Measurements from ENCODE around the gene TTLL1.

TTLL1 gene

DNA sequence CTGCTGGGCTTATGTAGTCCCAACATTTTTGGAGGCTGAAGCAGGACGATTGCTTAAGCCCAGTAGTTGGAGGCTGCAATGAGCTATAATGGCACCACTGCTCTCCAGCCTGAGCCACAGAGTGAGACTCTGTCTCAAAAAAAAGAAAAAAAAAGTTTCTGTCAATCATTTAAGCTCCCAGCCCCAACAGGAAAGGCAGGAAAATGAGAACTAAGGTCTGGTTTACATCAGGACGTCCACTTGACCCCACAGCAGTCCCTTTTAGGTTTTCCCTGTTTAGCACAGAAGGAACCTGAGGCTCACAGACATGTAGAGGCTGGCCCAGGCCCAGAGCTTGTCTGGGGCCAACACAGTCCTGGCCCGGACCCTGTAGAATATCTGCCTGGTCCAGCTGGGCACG lies 9.2 kb upstream of the TTLL1 start:
- TF ChIP-seq, protein P1, sequence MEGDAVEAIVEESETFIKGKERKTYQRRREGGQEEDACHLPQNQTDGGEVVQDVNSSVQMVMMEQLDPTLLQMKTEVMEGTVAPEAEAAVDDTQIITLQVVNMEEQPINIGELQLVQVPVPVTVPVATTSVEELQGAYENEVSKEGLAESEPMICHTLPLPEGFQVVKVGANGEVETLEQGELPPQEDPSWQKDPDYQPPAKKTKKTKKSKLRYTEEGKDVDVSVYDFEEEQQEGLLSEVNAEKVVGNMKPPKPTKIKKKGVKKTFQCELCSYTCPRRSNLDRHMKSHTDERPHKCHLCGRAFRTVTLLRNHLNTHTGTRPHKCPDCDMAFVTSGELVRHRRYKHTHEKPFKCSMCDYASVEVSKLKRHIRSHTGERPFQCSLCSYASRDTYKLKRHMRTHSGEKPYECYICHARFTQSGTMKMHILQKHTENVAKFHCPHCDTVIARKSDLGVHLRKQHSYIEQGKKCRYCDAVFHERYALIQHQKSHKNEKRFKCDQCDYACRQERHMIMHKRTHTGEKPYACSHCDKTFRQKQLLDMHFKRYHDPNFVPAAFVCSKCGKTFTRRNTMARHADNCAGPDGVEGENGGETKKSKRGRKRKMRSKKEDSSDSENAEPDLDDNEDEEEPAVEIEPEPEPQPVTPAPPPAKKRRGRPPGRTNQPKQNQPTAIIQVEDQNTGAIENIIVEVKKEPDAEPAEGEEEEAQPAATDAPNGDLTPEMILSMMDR (IDR thresholded peaks at IDR 0.05; ENCODE audit: insufficient read depth, low read length, poor library complexity, severe bottlenecking), result no peak
- H3K27me3 ChIP-seq (replicated peaks; ENCODE audit: control insufficient read depth, insufficient read depth, low read length), result no peaks in the 10 kb centered on the region
- DNase-seq (ENCODE audit: extremely low read depth, insufficient read length), result no peak
- no peaks in the 10 kb centered on the region for H3K36me3 ChIP-seq (ENCODE audit: control insufficient read depth, insufficient read depth, low read length)
- H3K4me3 ChIP-seq (replicated peaks; ENCODE audit: low read depth, low read length), result no peak overlapping the region

DNA sequence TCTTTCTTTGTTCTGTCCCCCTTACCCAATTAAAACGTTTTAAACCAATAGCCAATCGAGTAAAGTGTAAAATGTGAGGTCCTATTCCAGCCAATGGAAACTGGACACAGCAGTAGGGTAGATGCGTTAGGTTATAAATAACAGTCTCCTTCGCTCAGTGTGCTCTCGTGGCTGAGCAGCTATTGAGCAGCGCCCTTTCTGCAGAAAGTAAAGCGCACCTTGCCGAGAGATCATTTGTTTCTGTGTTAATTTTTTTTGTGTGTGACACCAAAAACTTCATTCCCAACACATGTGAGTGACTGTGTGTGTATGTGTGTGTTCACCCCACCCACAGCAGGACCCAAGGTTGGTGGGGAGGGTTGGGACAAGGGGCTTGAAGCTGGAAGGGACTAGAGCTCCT lies 7.2 kb upstream of the TTLL1 start:
- Histone ChIP-seq H3K4me3 (replicated peaks; ENCODE audit: low read depth, low read length) (no peak overlapping the region), H3K36me3 (ENCODE audit: control insufficient read depth, insufficient read depth, low read length) (no peaks in the 10 kb centered on the region), H3K27me3 (replicated peaks; ENCODE audit: control insufficient read depth, insufficient read depth, low read length) (no peaks in the 10 kb centered on the region)
- DNase-seq (ENCODE audit: extremely low read depth, insufficient read length), result no peak
- TF ChIP-seq, protein P1 (IDR thresholded peaks at IDR 0.05; ENCODE audit: insufficient read depth, low read length, poor library complexity, severe bottlenecking), result no peak

DNA sequence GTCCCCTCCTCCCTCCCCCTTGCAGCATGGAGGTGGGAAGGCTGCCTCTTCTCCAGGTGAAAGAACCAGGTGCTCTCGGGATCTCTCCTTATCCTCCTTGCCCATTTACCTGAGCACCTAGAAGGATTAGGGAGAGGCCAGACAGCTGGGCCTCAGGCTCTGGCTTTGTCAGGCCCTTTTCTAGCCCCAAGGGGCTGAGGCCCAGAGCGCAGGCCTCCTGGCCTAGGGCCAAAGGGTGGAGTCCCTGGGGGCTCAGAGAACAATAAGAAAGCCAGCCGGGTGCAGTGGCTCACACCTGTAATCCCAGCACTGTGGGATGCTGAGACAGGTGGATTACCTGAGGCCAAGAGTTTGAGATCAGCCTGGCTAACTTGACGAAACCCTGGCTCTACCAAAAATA lies 5.4 kb upstream of the TTLL1 start:
- no peak overlapping the region for H3K4me3 ChIP-seq (replicated peaks; ENCODE audit: low read depth, low read length)
- H3K27me3 ChIP-seq (replicated peaks; ENCODE audit: control insufficient read depth, insufficient read depth, low read length), result no peaks in the 10 kb centered on the region
- no peak for DNase-seq (ENCODE audit: extremely low read depth, insufficient read length)
- TF ChIP-seq, protein P1 (IDR thresholded peaks at IDR 0.05; ENCODE audit: insufficient read depth, low read length, poor library complexity, severe bottlenecking), result no peak
- no peaks in the 10 kb centered on the region for H3K36me3 ChIP-seq (ENCODE audit: control insufficient read depth, insufficient read depth, low read length)

DNA sequence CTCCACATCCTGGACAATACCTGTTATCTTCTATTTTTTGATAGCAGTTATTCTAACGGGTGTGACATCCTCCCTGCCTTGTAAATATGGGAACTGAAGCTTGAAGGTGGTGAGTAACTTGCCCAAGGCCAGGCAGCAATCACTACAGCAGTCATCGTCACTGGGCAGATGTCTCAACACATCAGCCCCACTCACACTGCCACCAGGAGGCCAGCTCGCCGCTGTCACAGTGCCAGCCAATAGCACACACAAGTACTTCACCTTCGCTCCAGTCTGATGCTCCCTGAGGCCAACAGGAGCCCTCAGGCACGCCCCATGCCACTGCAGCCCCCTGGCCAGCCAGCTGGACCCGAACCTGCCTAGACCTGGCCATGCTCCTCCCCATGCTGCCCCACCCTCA lies 4.9 kb upstream of the TTLL1 start:
- H3K36me3 ChIP-seq (ENCODE audit: control insufficient read depth, insufficient read depth, low read length), result no peaks in the 10 kb centered on the region
- TF ChIP-seq, protein P1 (IDR thresholded peaks at IDR 0.05; ENCODE audit: insufficient read depth, low read length, poor library complexity, severe bottlenecking), result peak; percentile 37
- DNase-seq (ENCODE audit: extremely low read depth, insufficient read length), result no peak
- no peak overlapping the region for H3K4me3 ChIP-seq (replicated peaks; ENCODE audit: low read depth, low read length)
- H3K27me3 ChIP-seq (replicated peaks; ENCODE audit: control insufficient read depth, insufficient read depth, low read length), result no peaks in the 10 kb centered on the region

DNA sequence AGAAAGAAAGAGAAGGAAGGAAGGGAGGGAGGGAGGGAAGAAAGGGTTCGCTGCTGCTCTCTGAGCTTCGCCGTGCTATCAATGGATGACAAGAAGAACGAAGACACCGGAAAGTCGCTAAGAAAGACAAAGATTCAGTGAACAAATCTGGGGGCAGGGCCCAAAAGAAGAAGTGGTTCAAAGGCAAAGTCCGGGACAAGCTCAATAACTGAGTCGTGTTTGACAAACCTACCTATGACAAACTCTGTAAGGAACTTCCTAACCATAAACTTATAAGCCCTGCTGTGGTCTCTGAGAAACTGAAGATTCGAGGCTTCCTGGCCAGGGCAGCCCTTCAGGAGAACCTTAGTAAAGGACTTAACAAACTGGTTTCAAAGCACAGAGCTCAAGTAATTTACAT lies 2.9 kb upstream of the TTLL1 start:
- TF ChIP-seq, protein P1 (IDR thresholded peaks at IDR 0.05; ENCODE audit: insufficient read depth, low read length, poor library complexity, severe bottlenecking), result no peak
- Histone ChIP-seq H3K27me3 (replicated peaks; ENCODE audit: control insufficient read depth, insufficient read depth, low read length) (no peaks in the 10 kb centered on the region), H3K4me3 (replicated peaks; ENCODE audit: low read depth, low read length) (no peak overlapping the region), H3K36me3 (ENCODE audit: control insufficient read depth, insufficient read depth, low read length) (no peaks in the 10 kb centered on the region)
- DNase-seq (ENCODE audit: extremely low read depth, insufficient read length), result no peak

DNA sequence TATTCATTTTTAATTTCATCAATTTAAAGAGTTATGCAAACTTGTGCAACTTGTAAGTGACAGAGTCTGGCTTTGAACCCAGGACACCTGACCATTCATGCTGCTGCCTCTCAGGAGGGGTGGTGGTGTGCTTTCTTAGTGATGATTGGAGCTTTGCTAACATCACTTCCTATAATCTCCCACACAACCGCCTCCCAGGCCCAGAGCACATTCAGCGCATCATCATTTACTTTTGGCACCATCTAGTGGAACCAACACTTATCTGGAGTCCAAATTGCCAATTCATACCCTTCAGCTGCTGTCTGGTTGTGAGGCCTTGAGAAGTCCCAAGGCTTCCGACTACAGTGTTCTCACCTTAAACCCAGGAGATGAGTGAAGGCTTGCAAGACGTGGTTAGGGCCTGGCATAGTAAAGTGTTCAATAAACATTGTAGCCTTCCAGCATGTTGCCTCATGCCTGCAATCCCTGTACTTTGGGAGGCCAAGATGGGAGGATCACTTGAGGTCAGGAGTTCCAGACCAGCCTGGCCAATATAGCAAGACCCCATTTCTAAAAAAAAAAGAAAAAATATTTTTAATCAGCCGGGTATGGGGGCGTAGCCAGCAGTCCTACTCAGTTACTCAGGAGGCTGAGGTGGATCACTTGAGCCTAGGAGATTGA lies 1.1 kb upstream of the TTLL1 start:
- H3K4me3 ChIP-seq (replicated peaks; ENCODE audit: low read depth, low read length), result no peak overlapping the region
- peak; percentile 38 for DNase-seq (ENCODE audit: extremely low read depth, insufficient read length)

More for the DNA sequence above, 1.1 kb upstream of the TTLL1 start:
- Histone ChIP-seq H3K36me3 (ENCODE audit: control insufficient read depth, insufficient read depth, low read length) (no peaks in the 10 kb centered on the region), H3K27me3 (replicated peaks; ENCODE audit: control insufficient read depth, insufficient read depth, low read length) (no peaks in the 10 kb centered on the region)
- TF ChIP-seq, protein P1 (IDR thresholded peaks at IDR 0.05; ENCODE audit: insufficient read depth, low read length, poor library complexity, severe bottlenecking), result peak; percentile 46
